ENCODE data around the gene CTXN3.

The CTXN3 gene

GRCh38 chr5:127621601-127622325 is 27.1 kb upstream of the CTXN3 start:
- H3K27ac ChIP-seq = no peak overlapping the region
- no peak for TF ChIP-seq CTCF (IDR thresholded peaks at IDR 0.05)
- no peak for TF ChIP-seq ZFX (IDR thresholded peaks at IDR 0.05; ENCODE audit: borderline replicate concordance)

GRCh38 chr5:127634007-127634406 is 14.9 kb upstream of the CTXN3 start:
- no peak overlapping the region for H3K27ac ChIP-seq
- TF ChIP-seq ZFX (IDR thresholded peaks at IDR 0.05; ENCODE audit: borderline replicate concordance) = no peak
- TF ChIP-seq CTCF (IDR thresholded peaks at IDR 0.05) = no peak

- no peak overlapping the region for H3K27ac ChIP-seq
- TF ChIP-seq CTCF (IDR thresholded peaks at IDR 0.05) (no peak), ZFX (IDR thresholded peaks at IDR 0.05; ENCODE audit: borderline replicate concordance) (no peak)
Observed at GRCh38 chr5:127639828-127640227, 9.1 kb upstream of the CTXN3 start.

GRCh38 chr5:127642949-127643348 is 5.9 kb upstream of the CTXN3 start:
- TF ChIP-seq ZFX (IDR thresholded peaks at IDR 0.05; ENCODE audit: borderline replicate concordance) (no peak), CTCF (IDR thresholded peaks at IDR 0.05) (no peak)
- H3K27ac ChIP-seq = no peak overlapping the region

- H3K27ac ChIP-seq = no peak overlapping the region
- no peak for TF ChIP-seq CTCF (IDR thresholded peaks at IDR 0.05)
- TF ChIP-seq ZFX (IDR thresholded peaks at IDR 0.05; ENCODE audit: borderline replicate concordance) = no peak
Observed at GRCh38 chr5:127643607-127644006, 5.3 kb upstream of the CTXN3 start.

GRCh38 chr5:127645300-127645726 is 3.6 kb upstream of the CTXN3 start:
- H3K27ac ChIP-seq = no peak overlapping the region
- TF ChIP-seq CTCF (IDR thresholded peaks at IDR 0.05) (no peak), ZFX (IDR thresholded peaks at IDR 0.05; ENCODE audit: borderline replicate concordance) (no peak)

GRCh38 chr5:127647361-127647958 is 1.4 kb upstream of the CTXN3 start:
- TF ChIP-seq CTCF (IDR thresholded peaks at IDR 0.05) (no peak), ZFX (IDR thresholded peaks at IDR 0.05; ENCODE audit: borderline replicate concordance) (no peak)
- no peak overlapping the region for H3K27ac ChIP-seq
